SK-N-SH treated with all-trans-retinoic acid at 6 μM for 48 hours (cell line): Measurements from ENCODE around the gene AMH.

Experiments used
- ATAC-seq: fragments of 200-7000 bp; cut with Tn5 transposase; 3 replicates; pipeline ENCODE4 v1.9.1; 2020; ENCODE audit warnings: mild to moderate bottlenecking, moderate library complexity
- ARNTL ChIP-seq: fragments of 450-650 bp; formaldehyde crosslinking; IDR thresholded peaks from 2 replicates; pipeline ENCODE4 v1.5.0; 2020; ENCODE audit warnings: low read depth, mild to moderate bottlenecking, moderate library complexity, borderline replicate concordance
- BACH2 ChIP-seq: fragments of 250-450 bp; sonication (Bioruptor Pico); IDR thresholded peaks from 2 replicates; pipeline ENCODE4 v1.9.0; 2021; ENCODE audit warnings: mild to moderate bottlenecking, borderline replicate concordance
- CSDC2 ChIP-seq: fragments of 250-450 bp; sonication (Bioruptor Pico); IDR thresholded peaks from 2 replicates; pipeline ENCODE4 v1.5.0; 2020; ENCODE audit warnings: mild to moderate bottlenecking, moderate library complexity
- CSRNP3 ChIP-seq: fragments of 250-450 bp; sonication (Bioruptor Pico); IDR thresholded peaks from 2 replicates; pipeline ENCODE4 v1.5.1; 2021; ENCODE audit warnings: mild to moderate bottlenecking, moderate library complexity
- ESRRG ChIP-seq: fragments of 250-450 bp; sonication (Bioruptor Pico); IDR thresholded peaks from 2 replicates; pipeline ENCODE4 v1.6.1; 2021; ENCODE audit warnings: mild to moderate bottlenecking
- GLIS3 ChIP-seq: fragments of 250-450 bp; sonication (Bioruptor Pico); IDR thresholded peaks from 2 replicates; pipeline ENCODE4 v1.5.0; 2020; ENCODE audit warnings: mild to moderate bottlenecking, moderate library complexity
- ISL1 ChIP-seq: fragments of 250-450 bp; sonication (Bioruptor Pico); IDR thresholded peaks from 2 replicates; pipeline ENCODE4 v2.1.2; 2022; ENCODE audit warnings: mild to moderate bottlenecking, moderate library complexity
- OSR1 ChIP-seq: fragments of 250-450 bp; sonication (Bioruptor Pico); IDR thresholded peaks from 2 replicates; pipeline ENCODE4 v1.8.0; 2022; ENCODE audit warnings: moderate library complexity, mild to moderate bottlenecking, inconsistent platforms
- PATZ1 ChIP-seq: fragments of 250-450 bp; sonication (Bioruptor Pico); IDR thresholded peaks from 2 replicates; pipeline ENCODE4 v1.8.0; 2020; ENCODE audit warnings: mild to moderate bottlenecking, moderate library complexity, borderline replicate concordance
- PPARA ChIP-seq: fragments of 250-450 bp; sonication (Bioruptor Pico); IDR thresholded peaks from 2 replicates; pipeline ENCODE4 v1.5.0; 2020; ENCODE audit warnings: mild to moderate bottlenecking, borderline replicate concordance
- RARB ChIP-seq: fragments of 250-450 bp; sonication (Bioruptor Pico); IDR thresholded peaks from 2 replicates; pipeline ENCODE4 v1.8.0; 2021; ENCODE audit warnings: mild to moderate bottlenecking, moderate library complexity
- SNAI2 ChIP-seq: fragments of 250-450 bp; sonication (Bioruptor Pico); IDR thresholded peaks from 2 replicates; pipeline ENCODE4 v1.5.0; 2020; ENCODE audit warnings: mild to moderate bottlenecking, moderate library complexity
- TCF4 ChIP-seq: fragments of 250-450 bp; sonication (Bioruptor Pico); IDR thresholded peaks from 2 replicates; pipeline ENCODE4 v1.8.0; 2021; ENCODE audit warnings: mild to moderate bottlenecking, moderate library complexity, borderline replicate concordance
- TOX ChIP-seq: fragments of 250-450 bp; sonication (Bioruptor Pico); IDR thresholded peaks from 2 replicates; pipeline ENCODE4 v1.8.0; 2021; ENCODE audit warnings: mild to moderate bottlenecking, moderate library complexity, borderline replicate concordance
- TSHZ2 ChIP-seq: fragments of 250-450 bp; sonication (Bioruptor Pico); IDR thresholded peaks from 2 replicates; pipeline ENCODE4 v1.5.0; 2020; ENCODE audit warnings: mild to moderate bottlenecking, moderate library complexity
- ZC3H10 ChIP-seq: fragments of 250-450 bp; sonication (Bioruptor Pico); IDR thresholded peaks from 2 replicates; pipeline ENCODE4 v1.5.1; 2021; ENCODE audit warnings: mild to moderate bottlenecking, moderate library complexity
- ZFP30 ChIP-seq: fragments of 450-650 bp; formaldehyde crosslinking; IDR thresholded peaks from 2 replicates; pipeline ENCODE4 v1.5.0; 2022; ENCODE audit warnings: mild to moderate bottlenecking, moderate library complexity
- ZNF565 ChIP-seq: fragments of 450-650 bp; formaldehyde crosslinking; conservative IDR thresholded peaks from 2 replicates; pipeline ENCODE4 v1.5.0; 2020; ENCODE audit warnings: low read depth, mild to moderate bottlenecking, moderate library complexity
- ZNF70 ChIP-seq: fragments of 450-650 bp; formaldehyde crosslinking; IDR thresholded peaks from 2 replicates; pipeline ENCODE4 v1.5.0; 2020; ENCODE audit warnings: mild to moderate bottlenecking, moderate library complexity
- ZNF8 ChIP-seq: fragments of 450-650 bp; formaldehyde crosslinking; IDR thresholded peaks from 2 replicates; pipeline ENCODE4 v1.5.0; 2020; ENCODE audit warnings: mild to moderate bottlenecking, moderate library complexity
- TF ChIP-seq, protein P1 (sequence below): fragments of 250-450 bp; sonication (Bioruptor Pico); IDR thresholded peaks from 2 replicates; pipeline ENCODE4 v1.8.0; 2021; ENCODE audit warnings: low read depth, mild to moderate bottlenecking, moderate library complexity, borderline replicate concordance

AMH gene

GRCh38 chr19:2217591-2217990 lies 31.5 kb upstream of the AMH start:
- no peak for TF ChIP-seq GLIS3 (CRISPR knock-in tag)
- TF ChIP-seq SNAI2 (CRISPR knock-in tag), result no peak
- no peak for TF ChIP-seq CSRNP3 (CRISPR knock-in tag)
- TF ChIP-seq ZNF565 (CRISPR knock-in tag), result no peak
- no peak for TF ChIP-seq ESRRG (CRISPR knock-in tag)
- TF ChIP-seq ZC3H10, result no peak
- no peak for TF ChIP-seq TCF4 (CRISPR knock-in tag)
- TF ChIP-seq ZNF70, result no peak
- TF ChIP-seq PPARA (CRISPR knock-in tag), result no peak
- no peak for TF ChIP-seq ZNF8 (CRISPR knock-in tag)
- TF ChIP-seq CSDC2 (CRISPR knock-in tag), result no peak
- TF ChIP-seq OSR1 (CRISPR knock-in tag), result no peak
- no peak for TF ChIP-seq TOX (CRISPR knock-in tag)
- no peak for TF ChIP-seq RARB (CRISPR knock-in tag)
- no peak for TF ChIP-seq PATZ1 (CRISPR knock-in tag)
- no peak for TF ChIP-seq BACH2 (CRISPR knock-in tag)
- no peak for TF ChIP-seq ZFP30 (CRISPR knock-in tag)
- ATAC-seq, result no peak

GRCh38 chr19:2219726-2220125 lies 29.4 kb upstream of the AMH start:
- ATAC-seq, result no peak
- no peak for TF ChIP-seq OSR1 (CRISPR knock-in tag)
- TF ChIP-seq ISL1 (CRISPR knock-in tag), result no peak
- no peak for TF ChIP-seq ARNTL
- TF ChIP-seq ZNF70, result no peak
- TF ChIP-seq TSHZ2 (CRISPR knock-in tag), result no peak
- no peak for TF ChIP-seq ZNF8 (CRISPR knock-in tag)
- TF ChIP-seq PATZ1 (CRISPR knock-in tag), result no peak
- TF ChIP-seq TCF4 (CRISPR knock-in tag), result no peak
- TF ChIP-seq PPARA (CRISPR knock-in tag), result no peak
- TF ChIP-seq CSRNP3 (CRISPR knock-in tag), result no peak

- peak; percentile 13; the same call in 1 of the 3 replicates for ATAC-seq
- TF ChIP-seq, protein P1, sequence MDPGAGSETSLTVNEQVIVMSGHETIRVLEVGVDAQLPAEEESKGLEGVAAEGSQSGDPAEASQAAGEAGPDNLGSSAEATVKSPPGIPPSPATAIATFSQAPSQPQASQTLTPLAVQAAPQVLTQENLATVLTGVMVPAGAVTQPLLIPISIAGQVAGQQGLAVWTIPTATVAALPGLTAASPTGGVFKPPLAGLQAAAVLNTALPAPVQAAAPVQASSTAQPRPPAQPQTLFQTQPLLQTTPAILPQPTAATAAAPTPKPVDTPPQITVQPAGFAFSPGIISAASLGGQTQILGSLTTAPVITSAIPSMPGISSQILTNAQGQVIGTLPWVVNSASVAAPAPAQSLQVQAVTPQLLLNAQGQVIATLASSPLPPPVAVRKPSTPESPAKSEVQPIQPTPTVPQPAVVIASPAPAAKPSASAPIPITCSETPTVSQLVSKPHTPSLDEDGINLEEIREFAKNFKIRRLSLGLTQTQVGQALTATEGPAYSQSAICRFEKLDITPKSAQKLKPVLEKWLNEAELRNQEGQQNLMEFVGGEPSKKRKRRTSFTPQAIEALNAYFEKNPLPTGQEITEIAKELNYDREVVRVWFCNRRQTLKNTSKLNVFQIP (CRISPR knock-in tag), result no peak
- TF ChIP-seq TSHZ2 (CRISPR knock-in tag), result no peak
- TF ChIP-seq PATZ1 (CRISPR knock-in tag), result no peak
- no peak for TF ChIP-seq BACH2 (CRISPR knock-in tag)
- no peak for TF ChIP-seq TCF4 (CRISPR knock-in tag)
These were observed 27.8 kb upstream of the AMH start for GRCh38 chr19:2221250-2221831.
